Effector memory CD4-positive, alpha-beta T cell (primary cell): ENCODE measurements around the gene KIR3DL3.
"Not testable (repeated sequence)": the region's sequence is repeated elsewhere in the genome, so short reads cannot be mapped to it uniquely, and the experiment has no call there.

ENCODE experiments used
- DNase-seq, 3 donors: peaks; one replicate each; pipeline ENCODE4 v3.0.0-alpha.2; 2020
- H3K27ac ChIP-seq: 2 replicates; pipeline ENCODE4 v1.7.0; 2013; ENCODE audit warnings: mild to moderate bottlenecking, low read length, moderate library complexity; ENCODE audit not compliant: insufficient read depth, poor library complexity, severe bottlenecking
- H3K27me3 ChIP-seq: replicated peaks from 2 replicates; pipeline ENCODE4 v1.7.0; 2013; ENCODE audit warnings: mild to moderate bottlenecking, low read length; ENCODE audit not compliant: insufficient read depth, control insufficient read depth, poor library complexity, severe bottlenecking
- H3K36me3 ChIP-seq: 2 replicates; pipeline ENCODE4 v1.7.0; 2013; ENCODE audit warnings: mild to moderate bottlenecking, low read length, moderate library complexity; ENCODE audit not compliant: control insufficient read depth, insufficient read depth
- H3K4me1 ChIP-seq: 2 replicates; pipeline ENCODE4 v1.7.0; 2013; ENCODE audit warnings: low read length, mild to moderate bottlenecking; ENCODE audit not compliant: control insufficient read depth, insufficient read depth, poor library complexity, severe bottlenecking
- H3K4me3 ChIP-seq: 2 replicates; pipeline ENCODE4 v1.7.0; 2013; ENCODE audit warnings: low read length, low read depth, mild to moderate bottlenecking; ENCODE audit not compliant: insufficient read depth, poor library complexity, severe bottlenecking
- H3K9me3 ChIP-seq: 2 replicates; pipeline ENCODE4 v1.7.0; 2013; ENCODE audit warnings: mild to moderate bottlenecking, low read length, moderate library complexity; ENCODE audit not compliant: control insufficient read depth

KIR3DL3 gene

DNA sequence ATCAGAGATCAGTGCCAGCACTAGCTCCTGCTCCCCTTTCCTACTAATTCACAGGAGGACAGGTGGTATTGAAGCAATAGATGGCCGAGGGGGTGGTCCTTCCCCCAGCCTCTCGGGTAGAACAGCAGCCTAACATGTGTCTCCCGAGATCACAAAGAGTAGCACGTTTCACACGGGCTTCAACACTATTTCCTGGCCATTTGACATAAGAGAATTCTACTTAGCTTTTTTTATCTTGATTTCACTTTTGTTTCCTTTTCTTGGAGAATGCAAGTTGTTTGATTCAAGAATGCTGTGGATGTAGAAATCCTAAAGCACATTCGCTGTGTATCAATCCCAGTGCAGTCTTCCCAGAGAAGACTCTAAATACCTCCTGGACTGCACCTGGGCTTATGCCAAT, 26.0 kb downstream of the KIR3DL3 start:
- not testable (repeated sequence) for H3K36me3 ChIP-seq

DNA sequence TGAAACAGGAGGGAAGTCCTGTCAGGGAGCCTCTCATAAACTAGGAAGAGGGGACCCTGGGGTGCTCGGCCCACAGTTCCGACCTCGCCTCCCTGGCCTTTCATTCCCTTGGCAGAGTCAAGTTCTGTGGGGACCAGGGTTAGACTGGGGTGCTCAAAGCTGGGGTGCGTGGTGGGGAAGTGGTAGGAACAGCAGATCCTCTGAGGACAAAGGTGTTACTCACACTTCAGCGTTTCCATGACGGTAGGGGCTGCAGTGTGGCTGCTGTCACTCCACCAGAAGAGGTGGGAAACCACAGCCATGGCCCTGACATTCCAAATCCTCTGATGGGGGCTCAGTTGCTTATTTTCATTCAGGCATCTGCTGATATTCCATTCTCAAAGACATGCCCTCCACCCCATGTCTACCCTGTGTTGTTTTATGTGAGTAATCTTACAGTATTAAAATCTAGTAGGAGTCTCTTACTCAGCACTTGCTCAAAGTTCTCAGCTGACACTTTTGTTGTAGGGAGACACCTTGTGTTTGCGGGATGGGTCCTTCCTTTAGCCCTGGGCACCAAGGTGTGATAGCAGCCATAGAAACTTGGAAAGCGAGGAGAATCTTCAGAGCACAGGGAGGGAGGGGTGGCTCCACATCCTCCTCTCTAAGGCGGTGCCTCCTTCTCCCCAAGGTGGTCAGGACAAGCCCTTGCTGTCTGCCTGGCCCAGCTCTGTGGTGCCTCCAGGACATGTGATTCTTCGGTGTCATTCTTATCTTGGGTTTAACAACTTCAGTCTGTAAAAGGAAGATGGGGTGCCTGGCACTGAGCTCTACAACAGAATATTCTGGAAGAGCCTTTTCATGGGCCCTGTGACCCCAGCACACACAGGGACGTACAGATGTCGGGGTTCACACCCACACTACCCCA, 32.2 kb downstream of the KIR3DL3 start:
- H3K27me3 ChIP-seq, H3K36me3 ChIP-seq, H3K9me3 ChIP-seq, H3K4me3 ChIP-seq, DNase-seq, H3K4me1 ChIP-seq, H3K27ac ChIP-seq: not testable (repeated sequence)

More for the DNA sequence above, 26.0 kb downstream of the KIR3DL3 start:
- not testable (repeated sequence) for H3K9me3 ChIP-seq, H3K4me3 ChIP-seq, H3K27me3 ChIP-seq, DNase-seq, H3K4me1 ChIP-seq, H3K27ac ChIP-seq

DNA sequence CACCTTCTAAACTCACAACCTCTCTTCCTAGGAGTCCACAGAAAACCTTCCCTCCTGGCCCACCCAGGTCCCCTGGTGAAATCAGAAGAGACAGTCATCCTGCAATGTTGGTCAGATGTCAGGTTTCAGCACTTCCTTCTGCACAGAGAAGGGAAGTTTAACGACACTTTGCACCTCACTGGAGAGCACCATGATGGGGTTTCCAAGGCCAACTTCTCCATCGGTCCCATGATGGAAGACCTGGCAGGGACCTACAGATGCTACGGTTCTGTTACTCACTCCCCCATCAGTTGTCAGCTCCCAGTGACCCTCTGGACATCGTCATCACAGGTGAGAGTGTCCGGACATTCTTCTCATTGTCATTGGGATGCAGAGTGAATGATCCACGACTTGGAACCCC, 34.3 kb downstream of the KIR3DL3 start:
- DNase-seq, H3K36me3 ChIP-seq, H3K27ac ChIP-seq, H3K4me1 ChIP-seq, H3K4me3 ChIP-seq, H3K27me3 ChIP-seq, H3K9me3 ChIP-seq: not testable (repeated sequence)

DNA sequence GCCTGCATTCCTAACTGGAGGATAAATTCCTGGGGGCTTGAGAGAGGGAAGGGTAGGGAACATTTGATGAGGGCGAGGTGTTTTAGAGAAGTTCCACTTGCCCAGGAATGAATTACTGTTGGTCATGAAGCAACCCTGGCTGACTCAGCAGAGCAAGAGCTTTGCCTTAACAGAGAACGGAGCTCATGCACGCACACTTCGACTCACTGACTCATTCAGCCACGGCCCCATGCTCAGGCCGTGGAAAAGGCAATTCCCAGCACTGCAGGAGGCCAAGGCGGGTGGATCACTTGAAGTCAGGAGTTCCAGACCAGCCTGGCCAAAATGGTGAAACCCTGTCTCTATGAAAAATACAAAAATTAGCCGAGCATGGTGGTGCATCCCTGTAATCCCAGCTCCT, 40.0 kb downstream of the KIR3DL3 start:
- not testable (repeated sequence) for H3K4me3 ChIP-seq, H3K4me1 ChIP-seq, H3K36me3 ChIP-seq, H3K27ac ChIP-seq, DNase-seq, H3K9me3 ChIP-seq, H3K27me3 ChIP-seq

DNA sequence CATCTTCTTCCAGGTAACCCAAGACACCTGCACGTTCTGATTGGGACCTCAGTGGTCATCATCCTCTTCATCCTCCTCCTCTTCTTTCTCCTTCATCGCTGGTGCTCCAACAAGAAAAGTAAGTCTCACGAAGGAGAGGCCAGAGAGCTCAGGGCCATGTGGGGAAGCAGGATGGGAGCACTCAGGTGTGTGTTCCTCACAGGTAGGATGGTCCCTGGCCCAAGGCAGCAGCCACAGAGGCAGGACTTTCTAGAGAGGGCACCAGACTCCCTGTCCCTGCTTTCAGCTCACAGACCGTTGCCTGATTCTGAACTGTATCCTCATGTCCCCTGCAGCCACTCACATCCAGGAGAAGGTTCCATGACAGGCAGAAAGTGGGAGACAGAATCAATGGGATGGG, 42.2 kb downstream of the KIR3DL3 start:
- not testable (repeated sequence) for H3K36me3 ChIP-seq, DNase-seq, H3K9me3 ChIP-seq, H3K27me3 ChIP-seq, H3K4me1 ChIP-seq, H3K27ac ChIP-seq, H3K4me3 ChIP-seq

DNA sequence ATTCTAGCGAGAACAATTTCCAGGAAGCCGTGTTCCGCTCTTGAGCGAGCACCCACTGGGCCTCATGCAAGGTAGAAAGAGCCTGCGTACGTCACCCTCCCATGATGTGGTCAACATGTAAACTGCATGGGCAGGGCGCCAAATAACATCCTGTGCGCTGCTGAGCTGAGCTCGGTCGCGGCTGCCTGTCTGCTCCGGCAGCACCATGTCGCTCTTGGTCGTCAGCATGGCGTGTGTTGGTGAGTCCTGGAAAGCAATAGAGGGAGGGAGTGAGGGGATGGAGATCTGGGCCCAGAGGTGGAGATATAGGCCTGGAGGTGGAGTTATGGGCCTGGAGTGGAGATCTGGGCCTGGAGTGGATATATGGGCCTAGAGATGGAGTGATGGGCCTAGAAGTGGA, 45.4 kb downstream of the KIR3DL3 start, which contains the start of gene KIR2DL1:
TSS of gene KIR2DL1 (plus strand) at position 148 of the 400 bp plus-strand sequence. CDS start at position 206, 58 bp downstream.
- DNase-seq, H3K4me1 ChIP-seq, H3K36me3 ChIP-seq, H3K27ac ChIP-seq, H3K4me3 ChIP-seq, H3K9me3 ChIP-seq, H3K27me3 ChIP-seq: not testable (repeated sequence)

DNA sequence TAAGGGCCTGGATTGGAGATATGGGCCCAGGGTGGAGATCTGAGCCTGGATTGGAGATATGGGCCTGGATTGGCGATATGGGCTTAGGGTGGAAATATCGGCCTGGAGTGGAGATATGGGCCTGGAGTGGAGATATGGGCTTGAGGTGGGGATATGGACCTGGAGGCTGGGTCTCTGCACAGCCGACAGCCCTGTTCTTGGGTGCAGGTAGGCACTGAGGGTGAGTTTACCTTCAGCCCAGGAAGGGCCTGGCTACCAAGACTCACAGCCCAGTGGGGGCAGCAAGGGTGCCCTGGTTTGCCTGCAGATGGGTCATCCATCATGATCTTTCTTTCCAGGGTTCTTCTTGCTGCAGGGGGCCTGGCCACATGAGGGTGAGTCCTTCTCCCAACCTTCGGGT, 46.3 kb downstream of the KIR3DL3 start:
- H3K9me3 ChIP-seq, H3K27me3 ChIP-seq, H3K4me1 ChIP-seq, DNase-seq, H3K4me3 ChIP-seq, H3K27ac ChIP-seq, H3K36me3 ChIP-seq: not testable (repeated sequence)

DNA sequence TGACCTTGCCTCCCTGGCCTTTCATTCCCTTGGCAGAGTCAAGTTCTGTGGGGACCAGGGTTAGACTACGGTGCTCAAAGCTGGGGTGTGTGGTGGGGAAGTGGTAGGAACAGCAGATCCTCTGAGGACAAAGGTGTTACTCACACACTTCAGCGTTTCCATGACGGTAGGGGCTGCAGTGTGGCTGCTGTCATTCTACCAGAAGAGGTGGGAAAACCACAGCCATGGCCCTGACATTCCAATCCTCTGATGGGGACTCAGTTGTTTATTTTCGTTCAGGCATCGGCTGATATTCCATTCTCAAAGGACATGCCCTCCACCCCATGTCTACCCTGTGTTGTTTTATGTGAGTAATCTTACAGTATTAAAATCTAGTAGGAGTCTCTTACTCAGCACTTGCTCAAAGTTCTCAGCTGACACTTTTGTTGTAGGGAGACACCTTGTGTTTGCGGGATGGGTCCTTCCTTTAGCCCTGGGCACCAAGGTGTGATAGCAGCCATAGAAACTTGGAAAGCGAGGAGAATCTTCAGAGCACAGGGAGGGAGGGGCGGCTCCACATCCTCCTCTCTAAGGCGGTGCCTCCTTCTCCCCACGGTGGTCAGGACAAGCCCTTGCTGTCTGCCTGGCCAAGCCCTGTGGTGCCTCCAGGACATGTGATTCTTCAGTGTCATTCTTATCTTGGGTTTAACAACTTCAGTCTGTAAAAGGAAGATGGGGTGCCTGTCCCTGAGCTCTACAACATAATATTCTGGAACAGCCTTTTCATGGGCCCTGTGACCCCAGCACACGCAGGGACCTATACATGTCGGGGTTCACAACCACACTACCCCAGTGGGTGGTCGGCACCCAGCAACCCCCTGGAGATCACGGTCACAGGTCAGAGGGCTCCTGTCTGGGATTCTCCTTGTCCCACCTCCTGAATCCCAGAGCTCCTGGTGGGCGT, 47.0 kb downstream of the KIR3DL3 start:
- not testable (repeated sequence) for H3K9me3 ChIP-seq, H3K4me3 ChIP-seq, H3K27ac ChIP-seq, H3K27me3 ChIP-seq, DNase-seq, H3K4me1 ChIP-seq, H3K36me3 ChIP-seq

DNA sequence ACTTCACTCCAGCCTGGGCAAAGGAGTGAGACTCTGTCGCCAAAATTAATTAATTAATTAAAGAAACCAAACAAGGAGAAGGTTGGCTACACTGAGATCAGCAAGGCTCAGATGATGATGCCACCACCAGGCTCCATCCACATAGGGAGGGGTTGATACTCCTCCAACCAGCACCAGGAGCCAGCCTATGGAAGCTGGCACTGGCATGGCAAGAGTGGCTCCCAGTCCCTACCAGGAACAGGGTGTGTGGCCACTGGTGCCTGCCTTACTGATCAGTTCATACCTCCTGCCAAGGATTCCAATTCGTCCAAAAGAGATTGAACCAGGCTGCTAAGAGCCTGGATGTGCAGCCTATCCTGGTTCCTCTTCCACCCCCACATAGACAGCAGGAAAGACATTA, 48.4 kb downstream of the KIR3DL3 start:
- not testable (repeated sequence) for H3K27me3 ChIP-seq, H3K9me3 ChIP-seq, H3K36me3 ChIP-seq, H3K27ac ChIP-seq, DNase-seq, H3K4me1 ChIP-seq, H3K4me3 ChIP-seq
